Muscle layer of duodenum (tissue), 2 donors: ENCODE measurements around the gene LOXL1.

Source experiments
- H3K27ac ChIP-seq: one replicate; pipeline ENCODE4 v1.7.0; 2013; ENCODE audit warnings: mild to moderate bottlenecking, low read length
- H3K27me3 ChIP-seq: one replicate; pipeline ENCODE4 v1.7.0; 2013; ENCODE audit warnings: low read depth, mild to moderate bottlenecking, control low read depth, low read length
- H3K36me3 ChIP-seq, 2 donors: one replicate each; pipeline ENCODE4 v1.7.0; 2013; ENCODE audit warnings: low read length in 2 of 2, control low read depth in 1 of 2, mild to moderate bottlenecking in 1 of 2; ENCODE audit not compliant: insufficient read depth in 2 of 2, control insufficient read depth in 1 of 2
- H3K4me1 ChIP-seq, 2 donors: one replicate each; pipeline ENCODE4 v1.7.0; 2013; ENCODE audit warnings: low read length in 2 of 2, mild to moderate bottlenecking in 2 of 2, control low read depth in 1 of 2, moderate library complexity in 1 of 2; ENCODE audit not compliant: insufficient read depth in 2 of 2, control insufficient read depth in 1 of 2
- H3K4me3 ChIP-seq, 2 donors: one replicate each; pipeline ENCODE4 v1.7.0; 2013; ENCODE audit warnings: low read length in 2 of 2, low read depth in 1 of 2, mild to moderate bottlenecking in 1 of 2
- H3K9me3 ChIP-seq, 2 donors: one replicate each; pipeline ENCODE4 v1.7.0; 2013; ENCODE audit warnings: low read length in 2 of 2, control low read depth in 1 of 2, mild to moderate bottlenecking in 1 of 2; ENCODE audit not compliant: control insufficient read depth in 1 of 2
- donor health status: healthy.

Gene LOXL1, protein sequence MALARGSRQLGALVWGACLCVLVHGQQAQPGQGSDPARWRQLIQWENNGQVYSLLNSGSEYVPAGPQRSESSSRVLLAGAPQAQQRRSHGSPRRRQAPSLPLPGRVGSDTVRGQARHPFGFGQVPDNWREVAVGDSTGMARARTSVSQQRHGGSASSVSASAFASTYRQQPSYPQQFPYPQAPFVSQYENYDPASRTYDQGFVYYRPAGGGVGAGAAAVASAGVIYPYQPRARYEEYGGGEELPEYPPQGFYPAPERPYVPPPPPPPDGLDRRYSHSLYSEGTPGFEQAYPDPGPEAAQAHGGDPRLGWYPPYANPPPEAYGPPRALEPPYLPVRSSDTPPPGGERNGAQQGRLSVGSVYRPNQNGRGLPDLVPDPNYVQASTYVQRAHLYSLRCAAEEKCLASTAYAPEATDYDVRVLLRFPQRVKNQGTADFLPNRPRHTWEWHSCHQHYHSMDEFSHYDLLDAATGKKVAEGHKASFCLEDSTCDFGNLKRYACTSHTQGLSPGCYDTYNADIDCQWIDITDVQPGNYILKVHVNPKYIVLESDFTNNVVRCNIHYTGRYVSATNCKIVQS

GRCh38 chr15:73926219-73927002 is at the start of gene LOXL1:
Gene LOXL1, plus strand, starts transcription at chr15:73926462. Its CDS starts 322 bp downstream, at chr15:73926784.
- H3K4me3 ChIP-seq: peak within 1 kb of the TSS; percentile 30 to 71
- no peaks in the 10 kb centered on the region for H3K9me3 ChIP-seq
- H3K27me3 ChIP-seq: peaks cover 6% of the 10 kb centered on the region
- peaks cover 0 to 6% of the 10 kb centered on the region in 2 donors for H3K36me3 ChIP-seq
- H3K27ac ChIP-seq: peak within 1 kb of the TSS; percentile 57
- H3K4me1 ChIP-seq: peaks cover 26 to 89% of the 10 kb centered on the region in 2 donors

- no peak overlapping the region for H3K4me3 ChIP-seq
- H3K27ac ChIP-seq: no peak overlapping the region
- no peaks in the 10 kb centered on the region for H3K4me1 ChIP-seq
- no peaks in the 10 kb centered on the region for H3K9me3 ChIP-seq
- no peaks in the 10 kb centered on the region for H3K27me3 ChIP-seq
- no peaks in the 10 kb centered on the region for H3K36me3 ChIP-seq
Observed at GRCh38 chr15:73879426-73879825, 46.8 kb upstream of the LOXL1 start.

GRCh38 chr15:73881579-73882320 is 44.5 kb upstream of the LOXL1 start:
- no peak overlapping the region for H3K4me3 ChIP-seq
- no peaks in the 10 kb centered on the region for H3K36me3 ChIP-seq
- no peaks in the 10 kb centered on the region for H3K4me1 ChIP-seq
- no peaks in the 10 kb centered on the region for H3K27me3 ChIP-seq
- no peak overlapping the region for H3K27ac ChIP-seq
- H3K9me3 ChIP-seq: no peaks in the 10 kb centered on the region

DNA sequence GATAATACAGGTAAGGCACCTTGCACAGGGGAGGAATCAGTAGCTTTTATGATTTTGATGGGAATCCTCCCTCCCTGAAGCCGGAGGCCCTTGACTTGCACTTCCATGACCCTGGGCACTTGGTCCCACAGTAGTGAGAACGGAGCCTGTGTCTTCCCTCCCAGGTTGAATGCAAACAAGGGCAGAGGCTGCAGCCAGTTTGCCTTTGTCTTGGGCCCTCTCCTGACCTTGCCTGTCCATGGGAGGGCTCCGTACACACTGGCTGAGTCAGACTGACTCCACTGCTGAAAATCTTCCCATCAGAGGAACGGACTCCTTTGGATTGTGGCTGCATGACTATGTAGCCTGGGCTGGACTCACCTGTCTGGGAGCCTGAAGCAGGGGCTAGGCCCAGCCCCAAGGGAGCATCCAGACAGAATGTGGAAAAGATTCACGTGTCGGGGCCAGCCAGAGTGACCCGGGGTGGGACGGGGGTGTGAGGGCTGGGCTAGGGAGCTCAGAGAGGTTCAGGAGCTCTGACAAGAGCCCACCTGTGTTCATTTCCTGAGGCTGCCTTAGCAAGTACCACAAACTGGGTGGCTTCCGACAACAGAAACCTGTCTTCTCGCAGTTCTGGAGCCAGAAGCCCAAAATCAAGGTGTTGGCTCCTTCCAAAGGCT is 43.4 kb upstream of the LOXL1 start:
- Histone ChIP-seq H3K27me3 (no peaks in the 10 kb centered on the region), H3K9me3 (no peaks in the 10 kb centered on the region), H3K36me3 (no peaks in the 10 kb centered on the region), H3K4me1 (no peaks in the 10 kb centered on the region), H3K4me3 (no peak overlapping the region), H3K27ac (no peak overlapping the region)

DNA sequence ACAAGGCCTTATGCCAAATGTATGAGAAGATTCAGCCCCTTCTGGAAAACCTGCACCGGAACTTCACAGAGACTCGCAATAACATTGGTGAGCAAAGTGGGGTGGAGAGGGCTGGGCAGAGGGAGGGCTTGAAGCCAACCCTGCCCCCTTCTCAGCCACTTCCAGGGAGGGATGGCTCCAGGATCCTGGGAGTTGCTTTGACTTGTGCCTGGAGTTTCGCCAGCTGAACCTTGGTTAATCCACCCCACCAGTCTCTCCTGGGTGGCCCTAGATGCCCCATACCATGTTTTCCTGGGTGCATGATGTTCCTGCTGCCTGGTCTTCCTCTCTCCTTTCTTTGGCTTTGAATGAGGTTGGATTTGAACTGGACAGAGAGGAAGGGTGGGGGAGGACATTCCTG is 42.1 kb upstream of the LOXL1 start:
- Histone ChIP-seq H3K36me3 (no peaks in the 10 kb centered on the region), H3K27ac (no peak overlapping the region), H3K4me3 (no peak overlapping the region), H3K27me3 (no peaks in the 10 kb centered on the region), H3K9me3 (no peaks in the 10 kb centered on the region), H3K4me1 (no peaks in the 10 kb centered on the region)

- Histone ChIP-seq H3K36me3 (no peaks in the 10 kb centered on the region), H3K27ac (no peak overlapping the region), H3K9me3 (no peaks in the 10 kb centered on the region), H3K4me3 (no peak overlapping the region), H3K27me3 (no peaks in the 10 kb centered on the region), H3K4me1 (no peaks in the 10 kb centered on the region)
Observed at GRCh38 chr15:73885954-73886700, 40.1 kb upstream of the LOXL1 start.

DNA sequence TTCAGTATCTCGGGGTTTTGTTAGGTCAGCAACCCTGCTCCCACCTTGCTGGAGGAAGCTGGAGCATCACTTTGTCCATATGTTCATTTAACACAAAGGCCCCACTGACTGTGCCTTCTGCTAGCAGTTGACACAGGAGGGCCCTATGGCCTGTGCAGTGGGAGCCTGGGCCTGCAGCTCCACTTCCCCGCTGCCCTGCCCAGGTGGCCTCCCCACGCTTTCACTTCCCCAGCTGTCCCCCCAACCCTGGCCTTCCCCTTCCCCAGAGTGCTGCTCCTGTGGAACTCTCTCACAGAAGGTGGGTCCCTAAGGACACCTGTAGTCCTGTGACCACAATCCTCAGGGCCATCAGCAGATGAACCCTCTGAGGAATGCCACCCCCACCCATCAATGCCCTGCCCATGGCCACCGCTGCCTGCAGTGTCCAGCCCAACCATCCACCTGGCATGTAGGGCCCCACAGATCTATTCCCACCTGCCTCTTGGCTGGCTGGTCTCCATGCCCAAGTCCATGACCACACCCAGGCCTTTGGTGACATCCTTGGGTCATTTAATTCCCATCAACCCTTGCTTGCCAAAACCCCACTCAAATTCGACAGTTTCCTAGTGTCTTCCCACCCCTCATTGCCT is 39.4 kb upstream of the LOXL1 start:
- no peaks in the 10 kb centered on the region for H3K27me3 ChIP-seq
- H3K27ac ChIP-seq: no peak overlapping the region
- no peak overlapping the region for H3K4me3 ChIP-seq
- no peaks in the 10 kb centered on the region for H3K4me1 ChIP-seq
- H3K9me3 ChIP-seq: no peaks in the 10 kb centered on the region
- H3K36me3 ChIP-seq: no peaks in the 10 kb centered on the region

GRCh38 chr15:73887481-73887880 is 38.8 kb upstream of the LOXL1 start:
- Histone ChIP-seq H3K27me3 (no peaks in the 10 kb centered on the region), H3K27ac (no peak overlapping the region), H3K4me1 (no peaks in the 10 kb centered on the region), H3K4me3 (no peak overlapping the region), H3K9me3 (no peaks in the 10 kb centered on the region), H3K36me3 (no peaks in the 10 kb centered on the region)

DNA sequence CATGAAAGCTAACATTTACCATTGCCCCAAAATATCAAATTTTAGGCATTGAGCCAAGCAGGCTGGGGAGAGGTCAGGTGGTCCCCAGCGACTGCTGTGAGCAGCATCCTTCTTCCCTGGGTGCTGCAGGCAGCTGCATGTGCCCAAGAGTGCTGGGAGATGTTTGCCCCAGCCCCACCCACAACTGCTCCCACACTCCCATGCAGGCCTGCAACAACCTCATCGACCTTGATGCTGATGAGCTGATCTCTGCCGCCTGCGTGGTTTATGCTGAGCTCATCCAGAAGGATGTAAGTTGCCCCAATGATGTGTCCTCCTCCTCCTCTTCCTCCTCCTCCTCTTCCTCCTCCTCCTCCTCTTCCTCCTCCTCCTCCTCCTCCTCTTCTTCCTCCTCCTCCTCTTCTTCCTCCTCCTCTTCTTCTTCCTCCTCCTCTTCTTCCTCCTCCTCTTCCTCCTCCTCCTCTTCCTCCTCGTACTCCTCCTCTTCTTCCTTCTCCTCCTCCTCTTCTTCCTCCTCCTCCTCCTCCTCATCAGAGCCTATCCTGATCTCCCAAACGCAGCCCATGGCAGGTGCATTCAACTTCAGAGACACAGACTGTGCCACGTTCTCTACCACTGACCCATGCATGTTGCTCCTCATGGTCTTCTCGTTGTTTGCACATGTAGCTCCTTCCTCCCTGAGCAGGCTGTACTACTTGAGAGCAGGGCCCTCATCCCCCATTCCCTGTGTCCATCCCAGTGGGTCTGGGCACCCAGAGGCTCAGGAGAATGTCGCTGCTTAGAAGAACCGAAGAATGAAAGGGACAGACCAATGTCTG is 37.8 kb upstream of the LOXL1 start:
- Histone ChIP-seq H3K36me3 (no peaks in the 10 kb centered on the region), H3K4me1 (no peaks in the 10 kb centered on the region), H3K4me3 (no peak overlapping the region), H3K27me3 (no peaks in the 10 kb centered on the region), H3K27ac (no peak overlapping the region), H3K9me3 (no peaks in the 10 kb centered on the region)
